Fibroblast of skin of abdomen (primary cell): Measurements from ENCODE around the gene AGPAT3.
"Not testable (repeated sequence)": the region's sequence is repeated elsewhere in the genome, so short reads cannot be mapped to it uniquely, and the experiment has no call there.

Experiments used
- DNase-seq: peaks from one replicate; pipeline ENCODE4 v3.0.0-alpha.2; 2013

Gene AGPAT3

GRCh38 chr21:43884861-43885417, 19.9 kb downstream of the AGPAT3 start:
- no peak for DNase-seq

- DNase-seq, result no peak
These were observed 20.7 kb downstream of the AGPAT3 start for GRCh38 chr21:43885721-43886120.

- DNase-seq, result no peak
These were observed 21.5 kb downstream of the AGPAT3 start for GRCh38 chr21:43886565-43886964.

DNA sequence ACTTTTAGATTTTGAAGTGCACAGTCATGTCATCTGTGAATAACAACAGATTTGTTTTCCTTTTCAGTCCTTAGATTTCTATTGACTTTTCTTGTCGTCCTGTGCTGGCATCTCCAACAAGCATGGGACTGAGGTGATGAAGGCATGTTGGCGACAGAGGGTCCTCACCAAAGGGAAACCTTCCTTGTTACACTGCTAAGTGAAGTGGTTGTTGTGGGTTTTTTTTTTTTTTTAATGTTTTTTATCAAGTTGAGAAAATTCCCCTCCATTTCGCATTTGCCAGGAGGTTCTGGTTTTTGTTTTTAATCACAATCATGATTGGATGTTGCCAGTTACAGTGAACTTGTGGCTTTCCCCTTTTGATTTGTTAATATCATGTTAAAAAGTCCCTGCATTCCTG, 24.0 kb downstream of the AGPAT3 start:
- no peak for DNase-seq

- no peak for DNase-seq
These were observed 25.0 kb downstream of the AGPAT3 start for GRCh38 chr21:43890042-43890441.

DNA sequence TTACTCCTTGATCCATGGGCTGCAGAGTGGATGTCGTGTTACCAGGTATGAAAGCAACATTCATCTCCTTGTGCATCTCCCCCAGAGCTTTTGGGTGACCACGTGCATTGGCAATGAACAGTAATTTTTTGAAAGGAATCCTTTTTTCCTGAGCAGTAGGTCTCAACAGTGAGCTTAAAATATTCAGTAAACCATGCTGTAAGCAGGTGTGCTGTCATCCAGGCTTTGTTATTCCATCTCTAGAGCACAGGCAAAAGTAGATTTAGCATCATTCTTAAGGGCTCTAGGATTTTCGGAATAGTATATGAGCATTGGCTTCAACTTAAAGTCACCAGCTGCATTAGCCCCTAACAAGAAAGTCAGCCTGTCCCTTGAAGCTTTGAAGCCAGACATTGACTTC, 27.3 kb downstream of the AGPAT3 start:
- no peak for DNase-seq

GRCh38 chr21:43892984-43893535, 28.0 kb downstream of the AGPAT3 start:
- DNase-seq, result no peak

- DNase-seq, result no peak
These were observed 28.6 kb downstream of the AGPAT3 start for GRCh38 chr21:43893536-43894205.

DNA sequence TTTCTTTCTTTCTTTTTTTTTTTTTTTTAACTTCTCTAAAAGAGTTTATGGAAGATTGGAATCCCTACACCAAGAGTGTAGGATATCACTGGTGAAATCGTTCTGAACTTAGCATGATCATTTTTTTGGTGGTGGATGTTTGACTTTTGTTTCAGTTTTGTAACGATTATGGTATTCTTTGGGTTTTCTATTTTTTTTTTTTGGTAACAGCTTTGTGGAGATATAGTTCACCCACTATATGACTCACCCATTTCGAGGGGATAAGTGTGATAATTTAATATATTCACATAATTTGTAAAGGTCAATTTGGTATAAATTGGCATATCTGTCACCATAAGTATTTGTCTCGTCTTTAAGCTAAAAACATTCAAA, 29.2 kb downstream of the AGPAT3 start:
- DNase-seq, result no peak

- DNase-seq, result no peak
These were observed 30.2 kb downstream of the AGPAT3 start for GRCh38 chr21:43895196-43895595.

- DNase-seq, result not testable (repeated sequence)
These were observed 31.8 kb downstream of the AGPAT3 start for GRCh38 chr21:43896696-43897299.

- DNase-seq, result no peak
These were observed 34.5 kb downstream of the AGPAT3 start for GRCh38 chr21:43899307-43900077.

DNA sequence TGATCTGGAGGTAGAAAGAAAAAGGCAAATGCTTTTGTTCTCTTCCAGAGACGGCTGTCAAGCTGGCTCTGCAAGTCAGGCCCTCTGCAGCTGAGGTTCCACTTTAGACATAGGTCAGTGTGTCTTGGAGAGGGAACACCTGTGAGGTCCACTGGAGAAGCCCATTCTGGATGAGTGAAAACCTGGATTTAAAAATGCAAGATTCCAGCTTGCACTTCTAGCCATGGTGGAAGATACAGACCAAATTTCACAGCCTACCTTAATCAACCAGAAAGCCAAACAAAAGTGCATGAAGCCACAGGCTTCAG, 35.0 kb downstream of the AGPAT3 start:
- no peak for DNase-seq

- no peak for DNase-seq
These were observed 35.7 kb downstream of the AGPAT3 start for GRCh38 chr21:43900690-43901089.

DNA sequence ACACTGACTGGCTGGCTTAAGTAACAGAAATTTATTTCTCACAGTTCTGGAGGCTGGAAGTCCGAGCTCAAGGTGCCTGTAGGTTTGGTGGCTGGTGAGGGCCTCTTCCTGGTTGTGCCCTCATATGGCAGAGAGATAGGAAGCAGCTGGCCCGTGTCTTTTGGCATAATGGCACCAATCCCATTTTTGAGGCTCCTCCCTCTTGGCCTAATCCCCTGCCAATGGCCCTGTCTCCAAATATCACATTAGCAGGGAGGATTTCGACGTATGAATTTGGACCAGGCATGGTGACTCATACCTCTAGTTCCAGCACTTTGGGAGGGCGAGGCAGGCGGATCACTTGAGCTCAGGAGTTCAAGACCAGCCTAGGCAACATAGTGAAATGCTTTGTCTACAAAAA, 37.4 kb downstream of the AGPAT3 start:
- DNase-seq, result no peak

GRCh38 chr21:43903451-43904091, 38.5 kb downstream of the AGPAT3 start:
- DNase-seq, result no peak

GRCh38 chr21:43904331-43904781, 39.3 kb downstream of the AGPAT3 start:
- DNase-seq, result no peak

DNA sequence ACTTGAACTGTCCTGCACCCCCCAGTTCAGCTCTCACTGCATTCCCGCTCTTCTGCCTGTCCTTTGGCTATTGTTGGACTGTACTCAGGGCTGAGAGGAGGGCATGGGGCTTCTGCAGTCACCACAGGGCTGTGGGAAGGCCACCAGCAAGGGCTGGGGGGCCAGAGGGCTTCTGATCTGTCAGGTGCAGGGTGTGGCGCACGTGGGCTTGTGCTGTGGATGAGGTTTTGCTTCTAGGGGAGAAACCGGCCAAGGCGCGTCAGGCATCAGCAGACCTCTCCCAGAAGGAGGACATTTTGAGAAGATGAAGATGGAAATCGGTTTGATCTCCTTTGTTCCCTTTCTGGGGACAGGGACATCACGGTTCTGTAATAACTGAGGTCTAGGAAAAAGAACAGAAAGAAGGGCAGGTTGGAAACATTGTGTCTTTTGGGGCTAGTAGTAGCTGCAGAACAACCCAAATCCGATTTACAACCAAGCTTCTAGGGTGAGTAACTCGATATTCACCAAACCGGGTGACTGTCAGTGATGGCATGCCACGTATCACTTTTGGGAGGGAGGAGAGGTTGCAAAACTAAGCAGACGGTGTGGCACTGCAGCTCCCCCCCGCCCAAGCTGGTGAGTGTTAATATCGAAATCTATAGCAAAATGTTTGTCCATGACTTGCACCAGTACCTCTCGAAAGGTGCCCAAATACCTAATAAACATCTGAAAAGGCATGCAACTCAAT, 40.9 kb downstream of the AGPAT3 start:
- DNase-seq, result no peak

- DNase-seq, result no peak
These were observed 41.8 kb downstream of the AGPAT3 start for GRCh38 chr21:43906585-43907370.

- no peak for DNase-seq
These were observed 42.7 kb downstream of the AGPAT3 start for GRCh38 chr21:43907751-43908150.

DNA sequence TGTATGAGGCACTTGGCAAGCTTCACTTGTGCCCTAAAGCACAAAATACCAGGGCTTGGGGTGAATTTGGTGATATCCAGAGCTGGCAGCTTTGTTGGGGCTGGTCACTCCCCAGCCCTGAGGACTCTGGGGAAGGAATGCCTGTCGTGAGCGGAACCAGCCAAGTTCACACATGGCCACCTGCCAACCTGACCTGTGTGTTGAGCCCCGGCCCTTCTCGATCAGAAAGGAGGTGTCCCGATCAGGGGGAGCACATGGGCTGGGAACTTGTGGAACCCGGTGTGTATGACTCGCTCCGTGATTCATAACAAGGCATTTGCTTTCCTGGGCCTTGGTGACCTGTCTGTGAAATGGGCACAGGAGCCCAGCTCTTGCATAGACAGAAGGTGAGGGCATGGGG, 43.1 kb downstream of the AGPAT3 start:
- DNase-seq, result no peak
